Endothelial cell of umbilical vein (primary cell): ENCODE results near the gene SARNP. TPM values are rescaled to one million over a fixed set of nuclear protein-coding genes. Genes with fewer than 3 reads are reported as not detected.

Experiments used
- BruUV-seq: library from RNA; stranded (reverse); fragments of 400-500 nt; replicated peaks from 2 replicates; lab custom pipeline; 2021; lab: Mats Ljungman, UMichigan
- CTCF ChIA-PET: fragments of 300-600, 350-600 bp; sonication (Branson Sonifier 250); formaldehyde crosslinking; loops from one replicate; lab custom pipeline; 2021; ENCODE audit warnings: antibody characterized with exemption, inconsistent platforms; lab: Charles Lee
- POLR2A ChIA-PET: fragments of 300-600, 350-600 bp; sonication (Branson Sonifier 250); formaldehyde crosslinking; loops from one replicate; lab custom pipeline; 2021; ENCODE audit warnings: antibody characterized with exemption, inconsistent platforms; lab: Charles Lee
- DNase-seq: peaks from one replicate; pipeline ENCODE4 v3.0.0-alpha.2; 2011; ENCODE audit warnings: low read depth, low spot score
- FAIRE-seq: peaks from 2 replicates; lab custom pipeline; 2011; peaks lifted over from hg19 to GRCh38; lab: Jason Lieb, UNC
- H2AFZ ChIP-seq: 2 replicates; pipeline ENCODE4 v1.6.0; 2012; ENCODE audit warnings: low read depth, low read length, control low read depth, inconsistent platforms
- H3K27ac ChIP-seq: 2 replicates; pipeline ENCODE4 v1.5.1; 2011; ENCODE audit warnings: low read depth, mild to moderate bottlenecking, control low read depth, low read length, moderate library complexity; ENCODE audit not compliant: insufficient read depth
- H3K27me3 ChIP-seq, 2 experiments: 2 replicates each; pipeline versions ENCODE4 v1.6.0 to v1.6.1; 2011; ENCODE audit warnings: low read length in 2 of 2, mixed read lengths in 1 of 2; ENCODE audit not compliant: control insufficient read depth in 2 of 2, insufficient read depth in 2 of 2
- H3K36me3 ChIP-seq, 2 experiments: 2 replicates in 1 of 2; 3 replicates in 1 of 2; pipeline ENCODE4 v1.5.1; 2011; ENCODE audit warnings: low read length in 2 of 2, mild to moderate bottlenecking in 1 of 2, moderate library complexity in 1 of 2; ENCODE audit not compliant: control insufficient read depth in 2 of 2, insufficient read depth in 2 of 2; ENCODE audit errors: extremely low read depth in 1 of 2
- H3K4me1 ChIP-seq: 3 replicates; pipeline ENCODE4 v1.5.1; 2011; ENCODE audit warnings: mild to moderate bottlenecking, low read length; ENCODE audit not compliant: control insufficient read depth, insufficient read depth; ENCODE audit errors: extremely low read depth
- H3K4me2 ChIP-seq: 2 replicates; pipeline ENCODE4 v1.6.1; 2011; ENCODE audit warnings: low read length, control low read depth, mixed read lengths; ENCODE audit not compliant: insufficient read depth
- H3K4me3 ChIP-seq, 3 experiments: fragments of 200-600 bp in 1 of 3; sonication (generic), shearing (Covaris generic) in 1 of 3; replicated peaks in 1 of 3; 2 replicates each; pipeline ENCODE4 v1.5.1; 2011 to 2016; ENCODE audit warnings: control low read depth in 3 of 3, low read length in 3 of 3, mild to moderate bottlenecking in 2 of 3, inconsistent platforms in 1 of 3, low read depth in 1 of 3, moderate library complexity in 1 of 3; ENCODE audit not compliant: insufficient read depth in 1 of 3
- H3K79me2 ChIP-seq: 2 replicates; pipeline ENCODE4 v1.6.0; 2012; ENCODE audit warnings: low read length, inconsistent platforms; ENCODE audit not compliant: control insufficient read depth, insufficient read depth
- H3K9ac ChIP-seq: replicated peaks from 2 replicates; pipeline ENCODE3; 2011; ENCODE audit warnings: low read length, control low read depth; ENCODE audit not compliant: insufficient read depth; ENCODE audit errors: extremely low read depth
- H3K9me1 ChIP-seq: replicated peaks from 3 replicates; pipeline ENCODE4 v1.6.0; 2011; ENCODE audit warnings: mild to moderate bottlenecking, low read length; ENCODE audit not compliant: control insufficient read depth, insufficient read depth; ENCODE audit errors: extremely low read depth
- H3K9me3 ChIP-seq: replicated peaks from 2 replicates; pipeline ENCODE4 v1.5.1; 2012; ENCODE audit warnings: low read length, inconsistent platforms; ENCODE audit not compliant: control insufficient read depth, insufficient read depth
- H4K20me1 ChIP-seq: replicated peaks from 2 replicates; pipeline ENCODE3; 2011; ENCODE audit warnings: mild to moderate bottlenecking, low read length; ENCODE audit not compliant: control insufficient read depth, insufficient read depth; ENCODE audit errors: extremely low read depth
- EZH2 ChIP-seq: IDR thresholded peaks from 2 replicates; pipeline ENCODE4 v1.6.1; 2012; ENCODE audit warnings: borderline replicate concordance, low read depth, mild to moderate bottlenecking, moderate library complexity, low read length, inconsistent platforms; ENCODE audit not compliant: severe bottlenecking
- FOS ChIP-seq: IDR thresholded peaks from 2 replicates; pipeline ENCODE4 v1.6.1; 2011; ENCODE audit warnings: mild to moderate bottlenecking, low read length, moderate library complexity, borderline replicate concordance; ENCODE audit not compliant: insufficient read depth
- GATA2 ChIP-seq: IDR thresholded peaks from 2 replicates; pipeline ENCODE4 v1.7.0; 2011; ENCODE audit warnings: low read depth, mild to moderate bottlenecking, moderate library complexity, mixed read lengths, low read length; ENCODE audit not compliant: insufficient read length, insufficient read depth
- JUN ChIP-seq: IDR thresholded peaks from 2 replicates; pipeline ENCODE4 v1.6.1; 2011; ENCODE audit warnings: borderline replicate concordance, low read depth; ENCODE audit not compliant: insufficient read length, insufficient read depth
- MAX ChIP-seq: IDR thresholded peaks from 2 replicates; pipeline ENCODE4 v1.6.1; 2011; ENCODE audit not compliant: insufficient read depth, insufficient read length
- MYC ChIP-seq: IDR thresholded peaks from one replicate; pipeline ENCODE4 v1.6.1; 2011; ENCODE audit warnings: mild to moderate bottlenecking, low read depth, low read length
- POLR2A ChIP-seq: IDR thresholded peaks from 2 replicates; pipeline ENCODE4 v1.6.1; 2012; ENCODE audit warnings: low read depth, mild to moderate bottlenecking, control low read depth, low read length
- POLR2AphosphoS5 ChIP-seq: IDR thresholded peaks from 2 replicates; pipeline ENCODE4 v1.6.1; 2012; ENCODE audit warnings: low read depth, mild to moderate bottlenecking, control low read depth, low read length, moderate library complexity; ENCODE audit not compliant: insufficient read depth
- dilution Hi-C: fragments of 300-500 bp; cut with MboI; formaldehyde crosslinking; loops from one replicate; pipeline ENCODE4 v1.15.0; 2019; ENCODE audit warnings: low sequenced_read_pairs; ENCODE audit not compliant: extremely low pct_ligation_motif_present
- intact Hi-C: fragments of 100-400 bp; cut with micrococcal nuclease; formaldehyde crosslinking; loops from one replicate; pipeline ENCODE4 v1.10.0; 2022
- polyA plus RNA-seq, 4 experiments: library from polyadenylated mRNA; depleted of rRNA in 3 of 4; stranded (reverse) in 3 of 4; unstranded in 1 of 4; fragments of >200 nt; gene quantifications; 2 replicates each; pipeline versions ENCODE4 v1.2.1 to v1.2.3, GENCODE V29; 2011 to 2012; ENCODE audit warnings: missing spikeins in 1 of 4
- total RNA-seq: library from RNA; stranded (reverse); gene quantifications from 2 replicates; pipeline ENCODE4 v1.2.3, GENCODE V29; 2021
- TF ChIP-seq, protein P1 (sequence below), 2 donors: IDR thresholded peaks; 1 replicate in 1 of 2; 2 replicates in 1 of 2; pipeline ENCODE4 v1.5.1; 2011; ENCODE audit warnings: low read length in 2 of 2, mild to moderate bottlenecking in 2 of 2, moderate library complexity in 2 of 2, control low read depth in 1 of 2, inconsistent platforms in 1 of 2, low read depth in 1 of 2; ENCODE audit not compliant: insufficient read depth in 1 of 2; ENCODE audit errors: extremely low read depth in 1 of 2

The SARNP gene
- total and polyA plus RNA-seq, 2 donors (not counting 3 experiments of a cell fraction or from before 2014, with no cell fraction given): 88.1 to 101 TPM

DNA sequence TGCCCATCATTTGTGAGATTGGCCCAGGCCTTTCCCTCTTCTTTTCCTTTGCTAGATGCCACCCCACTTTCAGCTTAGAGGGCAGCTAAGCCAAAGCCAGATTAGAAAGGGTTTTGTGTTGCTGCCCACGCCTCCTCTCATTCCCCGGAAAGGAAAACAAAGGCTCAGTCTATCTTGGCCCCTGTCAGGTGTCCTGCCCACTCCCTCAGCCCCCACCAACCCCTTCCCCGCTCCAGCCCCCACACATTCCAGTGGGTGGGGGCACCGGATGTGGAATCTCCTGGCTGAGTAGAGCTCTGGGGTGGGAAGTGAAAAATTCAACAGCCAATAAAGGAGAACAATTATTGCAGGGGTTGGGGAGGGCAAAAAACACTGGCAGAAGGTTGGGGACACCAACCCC lies 99.5 kb downstream of the SARNP start:
- CTCF ChIA-PET: interaction anchor here (1.0 to 11.1 kb wide), 3 partner anchors 19 to 63 kb away, joined by 3 to 151 read pairs (median 43); no protein-coding TSS in a partner anchor
- H4K20me1 ChIP-seq: no peaks in the 10 kb centered on the region
- no peaks in the 10 kb centered on the region for H3K9me1 ChIP-seq
- no peak overlapping the region for H3K27ac ChIP-seq
- FAIRE-seq (peak; percentile 66), DNase-seq (no peak)
- no peak overlapping the region for H3K4me3 ChIP-seq
- no peak overlapping the region for H2AFZ ChIP-seq
- TF ChIP-seq FOS (no peak), JUN (no peak), MAX (no peak), EZH2 (no peak), GATA2 (no peak), MYC (no peak), POLR2AphosphoS5 (no peak), POLR2A (no peak)
- TF ChIP-seq, protein P1, sequence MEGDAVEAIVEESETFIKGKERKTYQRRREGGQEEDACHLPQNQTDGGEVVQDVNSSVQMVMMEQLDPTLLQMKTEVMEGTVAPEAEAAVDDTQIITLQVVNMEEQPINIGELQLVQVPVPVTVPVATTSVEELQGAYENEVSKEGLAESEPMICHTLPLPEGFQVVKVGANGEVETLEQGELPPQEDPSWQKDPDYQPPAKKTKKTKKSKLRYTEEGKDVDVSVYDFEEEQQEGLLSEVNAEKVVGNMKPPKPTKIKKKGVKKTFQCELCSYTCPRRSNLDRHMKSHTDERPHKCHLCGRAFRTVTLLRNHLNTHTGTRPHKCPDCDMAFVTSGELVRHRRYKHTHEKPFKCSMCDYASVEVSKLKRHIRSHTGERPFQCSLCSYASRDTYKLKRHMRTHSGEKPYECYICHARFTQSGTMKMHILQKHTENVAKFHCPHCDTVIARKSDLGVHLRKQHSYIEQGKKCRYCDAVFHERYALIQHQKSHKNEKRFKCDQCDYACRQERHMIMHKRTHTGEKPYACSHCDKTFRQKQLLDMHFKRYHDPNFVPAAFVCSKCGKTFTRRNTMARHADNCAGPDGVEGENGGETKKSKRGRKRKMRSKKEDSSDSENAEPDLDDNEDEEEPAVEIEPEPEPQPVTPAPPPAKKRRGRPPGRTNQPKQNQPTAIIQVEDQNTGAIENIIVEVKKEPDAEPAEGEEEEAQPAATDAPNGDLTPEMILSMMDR (IDR thresholded peaks at IDR 0.05; ENCODE audit: extremely low read depth in 1 of 2, insufficient read depth in 1 of 2, low read depth in 1 of 2, low read length in 2 of 2): no peak
- no peaks in the 10 kb centered on the region for H3K79me2 ChIP-seq
- POLR2A ChIA-PET: no interaction called here
- H3K27me3 ChIP-seq: peaks cover 0 to 3% of the 10 kb centered on the region in 2 experiments
- no peak overlapping the region for H3K9ac ChIP-seq
- H3K4me2 ChIP-seq: no peak overlapping the region
- H3K4me1 ChIP-seq: peaks cover 28% of the 10 kb centered on the region
- H3K36me3 ChIP-seq: no peaks in the 10 kb centered on the region
- H3K9me3 ChIP-seq: no peaks in the 10 kb centered on the region
- dilution Hi-C loops: no loop called here
- intact Hi-C loops: no loop called here
- no TSS peak for BruUV-seq
